ENCODE measurements around the gene GNAI2. TPM values are rescaled to one million over a fixed set of nuclear protein-coding genes. Genes with fewer than 3 reads are reported as not detected.

Gene GNAI2
- total RNA-seq, 1 experiment from 2014 or later: 201 TPM

DNA sequence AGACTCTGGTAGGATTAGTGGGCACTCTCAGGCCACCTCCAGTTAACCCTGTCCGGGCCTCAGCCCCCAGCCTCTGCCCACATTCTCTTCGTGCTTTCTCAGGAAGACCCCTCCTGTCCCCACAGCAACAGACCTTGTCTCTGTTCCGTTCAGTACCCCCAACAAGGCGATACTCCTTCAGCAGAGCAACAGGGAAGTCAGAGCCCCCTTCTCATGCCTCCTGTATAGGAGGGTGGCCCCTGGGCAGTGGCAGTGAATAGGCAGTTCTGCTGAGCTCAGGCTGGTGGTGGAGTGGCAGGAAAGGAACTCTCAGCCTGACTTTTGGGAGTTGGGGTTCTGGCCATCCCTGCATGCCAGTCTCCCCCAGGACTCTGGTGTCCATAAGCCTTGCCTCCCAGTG, 33.5 kb downstream of the GNAI2 start:
- H4K20me1 ChIP-seq (ENCODE audit: insufficient read depth): no peaks in the 10 kb centered on the region
- peak overlapping the region; percentile 60 for H3K27ac ChIP-seq
- peak overlapping the region; percentile 56; the same call in 1 of the 2 replicates for H3K4me3 ChIP-seq
- no peaks in the 10 kb centered on the region for H3K36me3 ChIP-seq (ENCODE audit: low read depth)
- H3K9me3 ChIP-seq (ENCODE audit: insufficient read depth, low read depth): no peaks in the 10 kb centered on the region
- BruUV-seq (replicated peaks): TSS peak; percentile 51
- H2AFZ ChIP-seq: no peak overlapping the region
- H3K9me2 ChIP-seq (ENCODE audit: insufficient read depth): no peaks in the 10 kb centered on the region
- peaks cover 69% of the 10 kb centered on the region for H3K4me1 ChIP-seq (replicated peaks; ENCODE audit: insufficient read depth)
- ChIA-PET POLR2A (ENCODE audit: unreplicated experiment) (interaction anchor here (0.5 kb wide), 1 partner anchor 41 kb away, joined by 10 read pairs; no protein-coding TSS in a partner anchor), CTCF (interaction anchor here (0.6 to 0.7 kb wide), 3 partner anchors 47 to 1022 kb away, joined by 3 to 8 read pairs (median 6); no protein-coding TSS in a partner anchor)
- TF ChIP-seq, protein P1, sequence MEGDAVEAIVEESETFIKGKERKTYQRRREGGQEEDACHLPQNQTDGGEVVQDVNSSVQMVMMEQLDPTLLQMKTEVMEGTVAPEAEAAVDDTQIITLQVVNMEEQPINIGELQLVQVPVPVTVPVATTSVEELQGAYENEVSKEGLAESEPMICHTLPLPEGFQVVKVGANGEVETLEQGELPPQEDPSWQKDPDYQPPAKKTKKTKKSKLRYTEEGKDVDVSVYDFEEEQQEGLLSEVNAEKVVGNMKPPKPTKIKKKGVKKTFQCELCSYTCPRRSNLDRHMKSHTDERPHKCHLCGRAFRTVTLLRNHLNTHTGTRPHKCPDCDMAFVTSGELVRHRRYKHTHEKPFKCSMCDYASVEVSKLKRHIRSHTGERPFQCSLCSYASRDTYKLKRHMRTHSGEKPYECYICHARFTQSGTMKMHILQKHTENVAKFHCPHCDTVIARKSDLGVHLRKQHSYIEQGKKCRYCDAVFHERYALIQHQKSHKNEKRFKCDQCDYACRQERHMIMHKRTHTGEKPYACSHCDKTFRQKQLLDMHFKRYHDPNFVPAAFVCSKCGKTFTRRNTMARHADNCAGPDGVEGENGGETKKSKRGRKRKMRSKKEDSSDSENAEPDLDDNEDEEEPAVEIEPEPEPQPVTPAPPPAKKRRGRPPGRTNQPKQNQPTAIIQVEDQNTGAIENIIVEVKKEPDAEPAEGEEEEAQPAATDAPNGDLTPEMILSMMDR (conservative IDR thresholded peaks at IDR 0.05): no peak
- TF ChIP-seq EZH2 (IDR thresholded peaks at IDR 0.05; ENCODE audit: low read depth): no peak
- H3K27me3 ChIP-seq (ENCODE audit: insufficient read depth, low read depth): no peaks in the 10 kb centered on the region
- H3F3A ChIP-seq (ENCODE audit: insufficient read depth, low read depth): peaks cover 40% of the 10 kb centered on the region
- intact Hi-C loops (cut with micrococcal nuclease; ENCODE audit: unreplicated experiment): loop anchor here (1.0 to 5.0 kb wide), 3 partner anchors 9 to 68 kb away; no protein-coding TSS in a partner anchor
- peak overlapping the region; percentile 92 for H3K4me2 ChIP-seq
- H3K79me2 ChIP-seq (ENCODE audit: low read depth): peaks cover 15% of the 10 kb centered on the region
- DNase-seq: no peak

DNA sequence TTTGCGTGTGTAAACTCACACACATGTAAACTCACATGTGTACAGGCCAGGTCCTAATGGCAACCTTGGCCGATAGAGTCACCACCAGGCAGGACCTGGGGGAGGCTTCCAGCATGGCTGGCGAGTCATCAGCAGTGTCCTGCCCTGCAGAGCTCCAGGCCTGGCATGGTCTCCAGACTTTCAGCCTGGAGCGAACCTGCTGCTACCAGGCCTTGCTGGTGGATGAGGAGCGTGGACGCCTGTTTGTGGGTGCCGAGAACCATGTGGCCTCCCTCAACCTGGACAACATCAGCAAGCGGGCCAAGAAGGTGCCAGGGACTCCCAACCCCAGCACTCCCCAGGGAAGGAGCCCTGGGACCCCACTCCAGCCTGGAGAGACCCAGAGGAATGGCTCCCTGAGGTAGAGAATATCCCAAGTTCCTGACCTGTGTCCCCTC, 34.0 kb downstream of the GNAI2 start:
- Histone ChIP-seq H2AFZ (no peak overlapping the region), H3K9me2 (ENCODE audit: insufficient read depth) (no peaks in the 10 kb centered on the region), H3K4me2 (peak overlapping the region; percentile 92), H3K27me3 (ENCODE audit: insufficient read depth, low read depth) (no peaks in the 10 kb centered on the region), H3K27ac (no peak overlapping the region; the same call in 1 of the 2 replicates), H3K36me3 (ENCODE audit: low read depth) (no peaks in the 10 kb centered on the region), H3K79me2 (ENCODE audit: low read depth) (peaks cover 15% of the 10 kb centered on the region), H3K4me3 (peak overlapping the region; percentile 56; the same call in 1 of the 2 replicates), H4K20me1 (ENCODE audit: insufficient read depth) (no peaks in the 10 kb centered on the region), H3K9me3 (ENCODE audit: insufficient read depth, low read depth) (no peaks in the 10 kb centered on the region), H3K4me1 (replicated peaks; ENCODE audit: insufficient read depth) (peaks cover 64% of the 10 kb centered on the region), H3F3A (ENCODE audit: insufficient read depth, low read depth) (peaks cover 38% of the 10 kb centered on the region)
- DNase-seq: peak in 1 of 2 experiments; percentile 57
- BruUV-seq (replicated peaks): no TSS peak
- CTCF ChIA-PET: interaction anchor here (0.5 to 1.2 kb wide), 4 partner anchors 10 to 248 kb away, joined by 5 to 9 read pairs (median 8); no protein-coding TSS in a partner anchor
- TF ChIP-seq, protein P1 (conservative IDR thresholded peaks at IDR 0.05): no peak
- no peak for TF ChIP-seq EZH2 (IDR thresholded peaks at IDR 0.05; ENCODE audit: low read depth)
- intact Hi-C loops (cut with micrococcal nuclease; ENCODE audit: unreplicated experiment): loop anchor here (1.0 to 5.0 kb wide), 4 partner anchors 10 to 148 kb away; no protein-coding TSS in a partner anchor
- POLR2A ChIA-PET (ENCODE audit: unreplicated experiment): no interaction called here

DNA sequence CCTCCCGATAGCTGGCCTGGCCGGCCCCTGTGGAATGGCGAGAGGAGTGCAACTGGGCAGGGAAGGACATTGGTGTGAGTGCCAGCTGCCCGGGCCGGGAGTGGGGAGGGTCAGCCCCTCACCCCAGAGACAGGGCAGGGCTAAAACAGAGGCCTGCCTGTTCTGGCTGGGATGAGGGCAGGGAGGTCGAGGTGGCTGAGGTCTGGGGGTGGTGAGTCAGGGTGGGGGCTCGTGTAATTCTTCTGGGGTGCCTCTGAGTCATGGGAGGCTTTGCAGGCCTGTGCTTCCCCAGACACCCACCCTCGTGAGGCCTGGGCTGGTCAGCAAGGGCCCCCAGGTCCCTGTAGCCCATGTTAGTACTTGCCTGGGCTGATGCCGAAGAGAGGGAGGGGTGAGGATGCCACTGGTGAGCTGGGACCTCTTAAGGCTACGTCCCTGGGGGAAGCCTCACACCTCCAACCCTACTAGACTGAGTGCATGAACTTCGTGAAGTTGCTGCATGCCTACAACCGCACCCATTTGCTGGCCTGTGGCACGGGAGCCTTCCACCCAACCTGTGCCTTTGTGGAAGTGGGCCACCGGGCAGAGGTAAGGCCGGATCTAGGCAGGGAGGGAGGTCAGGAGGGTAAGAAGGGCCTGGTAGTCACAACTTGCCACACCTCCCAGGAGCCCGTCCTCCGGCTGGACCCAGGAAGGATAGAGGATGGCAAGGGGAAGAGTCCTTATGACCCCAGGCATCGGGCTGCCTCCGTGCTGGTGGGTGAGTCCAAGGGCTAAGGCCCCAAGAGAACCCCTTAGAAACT, 34.6 kb downstream of the GNAI2 start:
- H3K4me3 ChIP-seq: peak overlapping the region; percentile 56; the same call in 1 of the 2 replicates
- H3K27me3 ChIP-seq (ENCODE audit: insufficient read depth, low read depth): no peaks in the 10 kb centered on the region
- no peak for DNase-seq
- ChIA-PET POLR2A (ENCODE audit: unreplicated experiment) (interaction anchor here (0.6 kb wide), 1 partner anchor 29 kb away, joined by 3 read pairs; the partner anchor contains the start of genes HYAL3 and NAA80), CTCF (interaction anchor here (0.5 to 1.2 kb wide), 5 partner anchors 10 to 344 kb away, joined by 5 to 9 read pairs (median 8); no protein-coding TSS in a partner anchor)
- BruUV-seq (replicated peaks): no TSS peak
- peaks cover 58% of the 10 kb centered on the region for H3K4me1 ChIP-seq (replicated peaks; ENCODE audit: insufficient read depth)
- intact Hi-C loops (cut with micrococcal nuclease; ENCODE audit: unreplicated experiment): loop anchor here (5.0 kb wide), 1 partner anchor 148 kb away; no protein-coding TSS in a partner anchor
- H3K9me3 ChIP-seq (ENCODE audit: insufficient read depth, low read depth): no peaks in the 10 kb centered on the region
- no peaks in the 10 kb centered on the region for H3K9me2 ChIP-seq (ENCODE audit: insufficient read depth)
- no peak overlapping the region for H3K27ac ChIP-seq
- H3K79me2 ChIP-seq (ENCODE audit: low read depth): peaks cover 15% of the 10 kb centered on the region
- no peak for TF ChIP-seq EZH2 (IDR thresholded peaks at IDR 0.05; ENCODE audit: low read depth)
- TF ChIP-seq, protein P1 (conservative IDR thresholded peaks at IDR 0.05): no peak
- H3F3A ChIP-seq (ENCODE audit: insufficient read depth, low read depth): peaks cover 33% of the 10 kb centered on the region
- no peak overlapping the region for H2AFZ ChIP-seq
- H3K4me2 ChIP-seq: peak overlapping the region; percentile 92
- no peaks in the 10 kb centered on the region for H3K36me3 ChIP-seq (ENCODE audit: low read depth)
- no peaks in the 10 kb centered on the region for H4K20me1 ChIP-seq (ENCODE audit: insufficient read depth)

Data from PC-9 (cell line).